Uterine smooth muscle cell (primary cell): Measurements from ENCODE around the gene SLC25A1. TPM values are rescaled to one million over a fixed set of nuclear protein-coding genes. Genes with fewer than 3 reads are reported as not detected.

Experiments
- total RNA-seq: library from RNA; depleted of rRNA; stranded (reverse); fragments of >200 nt; gene quantifications from 2 replicates; pipeline ENCODE4 v1.2.3, GENCODE V29; 2014

Gene SLC25A1
- total RNA-seq = 164 and 171 TPM in 2 replicates

DNA sequence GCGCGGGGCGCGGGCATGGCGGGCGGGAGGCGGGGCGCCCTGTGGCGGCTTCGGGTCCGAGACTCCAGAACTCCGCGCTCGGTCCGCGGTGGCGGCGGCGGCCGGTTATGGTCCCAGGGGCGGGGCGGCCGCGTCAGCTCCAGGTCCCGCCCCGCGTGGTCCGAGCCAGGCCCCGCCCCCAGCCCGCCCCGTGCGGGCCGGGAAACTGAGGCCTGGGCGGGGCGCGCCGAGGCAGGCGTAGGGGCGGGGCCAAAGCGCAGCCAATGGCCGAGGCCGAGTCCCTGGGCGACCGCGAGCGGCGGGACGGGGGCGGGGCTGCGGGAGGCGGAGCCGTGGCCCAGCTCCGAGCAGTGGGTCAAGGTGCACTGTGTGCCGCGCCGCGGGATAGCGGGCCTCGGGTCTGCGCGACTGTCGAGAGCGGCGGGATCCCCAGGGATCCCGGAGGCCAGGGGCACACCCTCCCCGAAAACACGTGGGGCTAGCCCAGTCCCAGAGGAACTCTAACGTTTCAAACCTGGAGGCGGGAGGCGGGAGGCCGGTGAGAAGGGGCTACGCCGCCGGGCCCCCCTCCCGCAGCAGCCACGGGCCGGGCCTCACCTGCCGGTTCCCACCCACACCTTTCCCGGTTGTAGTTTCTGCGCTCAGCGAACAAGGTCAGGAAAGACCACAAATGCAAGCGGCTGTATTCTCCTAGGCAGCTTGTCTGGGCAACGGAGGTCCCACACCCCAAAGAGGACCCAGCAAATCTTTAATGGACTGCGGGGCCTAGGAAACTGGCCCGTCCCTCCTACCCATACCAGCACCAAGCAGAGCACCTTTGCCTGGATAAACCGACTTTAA lies at the start of gene SLC25A1:
Gene SLC25A1, minus strand, starts transcription at position 80 of the 840 bp plus-strand sequence. Its CDS starts 63 bp downstream, at position 17.

DNA sequence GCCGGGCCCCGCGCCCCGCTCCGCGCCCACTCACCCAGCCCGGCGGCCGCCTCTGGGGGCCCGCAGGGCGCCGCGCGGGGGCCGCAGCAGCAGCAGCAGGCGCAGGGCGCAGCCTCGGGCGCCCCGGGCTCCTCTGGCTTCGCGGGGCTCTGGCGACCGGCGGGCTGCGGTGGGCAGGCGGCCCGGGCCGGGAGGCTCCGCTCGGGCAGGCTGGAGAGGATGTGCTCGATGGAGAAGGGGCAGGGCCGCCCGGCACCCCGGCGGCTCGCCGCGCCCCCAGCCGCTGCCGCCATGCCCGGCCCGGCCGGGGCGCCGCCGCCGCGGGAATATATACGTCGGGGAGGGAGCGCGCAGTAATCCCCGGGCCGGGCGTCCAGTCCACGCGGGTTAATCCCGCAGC lies 28.5 kb downstream of the SLC25A1 start, which contains the start of gene GSC2:
Gene GSC2, minus strand, starts transcription at position 302 of the 400 bp plus-strand sequence. Its CDS starts 9 bp downstream, at position 293.

DNA sequence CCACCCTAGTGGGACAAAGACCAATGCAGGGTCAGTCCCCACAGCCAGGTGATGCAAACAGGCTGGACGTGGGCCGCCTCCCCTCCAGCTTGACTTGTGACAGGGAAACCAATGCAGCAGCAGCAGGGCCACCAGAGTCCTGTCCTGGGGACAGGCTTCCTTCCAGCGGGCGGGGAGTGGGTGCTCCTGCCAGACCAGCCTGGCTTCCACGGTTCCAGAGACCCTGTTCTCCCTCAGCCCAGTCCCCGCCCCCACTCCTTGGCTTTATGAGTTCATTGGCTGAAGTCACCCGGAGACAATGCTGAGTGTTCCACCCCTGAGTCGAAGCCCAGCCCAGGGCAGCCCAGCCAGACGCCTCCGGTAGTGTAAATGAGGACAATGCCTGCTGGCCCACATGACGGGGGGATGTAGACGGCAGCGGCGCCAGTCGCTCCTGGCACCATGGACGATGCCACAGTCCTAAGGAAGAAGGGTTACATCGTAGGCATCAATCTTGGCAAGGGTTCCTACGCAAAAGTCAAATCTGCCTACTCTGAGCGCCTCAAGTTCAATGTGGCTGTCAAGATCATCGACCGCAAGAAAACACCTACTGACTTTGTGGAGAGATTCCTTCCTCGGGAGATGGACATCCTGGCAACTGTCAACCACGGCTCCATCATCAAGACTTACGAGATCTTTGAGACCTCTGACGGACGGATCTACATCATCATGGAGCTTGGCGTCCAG lies 47.4 kb downstream of the SLC25A1 start, which contains the start of gene TSSK2:
Gene TSSK2, plus strand, starts transcription at position 350 of the 726 bp plus-strand sequence. Its CDS starts 92 bp downstream, at position 442.

Other genes starting within 250 kb of the SLC25A1 start
- gene PRODH, start 242.4 kb downstream of the SLC25A1 start, total RNA-seq = 0.12 TPM in 1 of 2 replicates, not detected in the other
- 42.1 and 44.5 TPM in 2 replicates for gene DGCR2, start 56.3 kb downstream of the SLC25A1 start, total RNA-seq
- gene TSSK2, start 47.4 kb downstream of the SLC25A1 start, total RNA-seq = not detected in 2 replicates
- gene ESS2, start 34.1 kb downstream of the SLC25A1 start, total RNA-seq = 11.2 and 15.6 TPM in 2 replicates
- not detected in 2 replicates for gene GSC2, start 28.4 kb downstream of the SLC25A1 start, total RNA-seq
- gene CLTCL1, start 113.0 kb upstream of the SLC25A1 start, total RNA-seq = 9.5 and 12.2 TPM in 2 replicates